Epithelial cell of proximal tubule (primary cell): ENCODE data around the gene CCSER2. TPM values are rescaled to one million over a fixed set of nuclear protein-coding genes. Genes with fewer than 3 reads are reported as not detected.
"Not testable (repeated sequence)": the region's sequence is repeated elsewhere in the genome, so short reads cannot be mapped to it uniquely, and the experiment has no call there.

Experiments
- DNase-seq: peaks from one replicate; pipeline ENCODE4 v3.0.0-alpha.2; 2011; ENCODE audit warnings: low read depth
- H3K4me3 ChIP-seq: 2 replicates; pipeline ENCODE4 v1.5.1; 2011; ENCODE audit warnings: low read depth, mild to moderate bottlenecking, low read length
- CTCF ChIP-seq: conservative IDR thresholded peaks from 2 replicates; pipeline ENCODE4 v1.5.1; 2012; ENCODE audit warnings: low read depth, mild to moderate bottlenecking, low read length
- total RNA-seq: library from RNA; depleted of rRNA; stranded (reverse); fragments of >200 nt; gene quantifications from 2 replicates; pipeline ENCODE4 v1.2.3, GENCODE V29; 2015

The CCSER2 gene
- total RNA-seq, 1 donor from 2014 or later, result 8.8 TPM

GRCh38 chr10:84521468-84521867, 193.1 kb downstream of the CCSER2 start:
- TF ChIP-seq CTCF, result no peak
- H3K4me3 ChIP-seq, result no peak overlapping the region
- DNase-seq, result no peak

GRCh38 chr10:84522612-84523462, 194.4 kb downstream of the CCSER2 start:
- no peak overlapping the region for H3K4me3 ChIP-seq
- TF ChIP-seq CTCF, result no peak
- no peak for DNase-seq

GRCh38 chr10:84523526-84523925, 195.1 kb downstream of the CCSER2 start:
- no peak for TF ChIP-seq CTCF
- DNase-seq, result no peak
- H3K4me3 ChIP-seq, result no peak overlapping the region

GRCh38 chr10:84524435-84524834, 196.0 kb downstream of the CCSER2 start:
- no peak overlapping the region for H3K4me3 ChIP-seq
- DNase-seq, result no peak
- no peak for TF ChIP-seq CTCF

GRCh38 chr10:84525120-84525806, 196.9 kb downstream of the CCSER2 start:
- TF ChIP-seq CTCF, result no peak
- no peak overlapping the region for H3K4me3 ChIP-seq
- no peak for DNase-seq

- DNase-seq, H3K4me3 ChIP-seq: not testable (repeated sequence)
These were observed 197.4 kb downstream of the CCSER2 start for GRCh38 chr10:84525807-84526182.

GRCh38 chr10:84527386-84527785, 199.0 kb downstream of the CCSER2 start:
- H3K4me3 ChIP-seq, DNase-seq: not testable (repeated sequence)

GRCh38 chr10:84528526-84528925, 200.1 kb downstream of the CCSER2 start:
- not testable (repeated sequence) for H3K4me3 ChIP-seq, DNase-seq
